Mammary epithelial cell (primary cell): ENCODE data around the gene DTL.

Source experiments
- CTCF ChIP-seq, 2 donors: IDR thresholded peaks in 1 of 2; conservative IDR thresholded peaks in 1 of 2; 2 replicates each; pipeline ENCODE4 v1.5.1; 2011 to 2012; ENCODE audit warnings: inconsistent platforms in 2 of 2, low read length in 2 of 2, mild to moderate bottlenecking in 2 of 2, control low read depth in 1 of 2, low read depth in 1 of 2; ENCODE audit not compliant: insufficient read depth in 1 of 2; ENCODE audit errors: extremely low read depth in 1 of 2
- EZH2 ChIP-seq: IDR thresholded peaks from 2 replicates; pipeline ENCODE4 v1.6.1; 2012; ENCODE audit warnings: low read length, inconsistent platforms, borderline replicate concordance

DNA sequence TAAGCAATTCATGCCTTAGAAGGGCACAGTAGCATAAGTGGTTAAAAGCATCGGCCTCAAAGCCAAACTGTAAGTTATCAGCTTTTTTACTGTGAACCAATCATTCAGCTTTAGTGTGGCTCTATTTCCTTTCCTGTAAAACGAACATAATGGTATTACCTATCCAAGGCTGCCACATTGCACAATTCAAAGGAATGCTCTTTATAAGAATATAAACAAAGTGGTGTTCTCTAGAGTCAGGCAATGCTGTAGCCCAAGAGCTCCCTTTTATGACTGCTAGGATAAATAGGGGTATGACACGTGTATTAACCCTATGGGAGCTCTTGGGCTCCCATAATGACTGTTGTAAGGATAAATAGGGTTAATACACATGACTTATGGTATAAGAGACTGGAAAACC is 25.5 kb upstream of the DTL start:
- TF ChIP-seq CTCF (conservative IDR thresholded peaks at IDR 0.05 in 1 of 2, IDR thresholded peaks at IDR 0.05 in 1 of 2; ENCODE audit: extremely low read depth in 1 of 2, insufficient read depth in 1 of 2, low read depth in 1 of 2, low read length in 2 of 2) (no peak), EZH2 (no peak)
